Glutamatergic neuron (in vitro differentiated cells): ENCODE data around the gene FNDC3B. TPM values are rescaled to one million over a fixed set of nuclear protein-coding genes. Genes with fewer than 3 reads are reported as not detected.

Experiments used
- DNase-seq: peaks from one replicate; pipeline ENCODE4 v3.0.0; 2022
- H3K27ac Mint-ChIP-seq: one replicate; pipeline ENCODE4 v1.8.0; 2020; ENCODE audit warnings: mild to moderate bottlenecking, mixed read lengths, inconsistent platforms; ENCODE audit not compliant: unreplicated experiment
- H3K27me3 Mint-ChIP-seq: one replicate; pipeline ENCODE4 v1.8.0; 2020; ENCODE audit warnings: mild to moderate bottlenecking, moderate library complexity, mixed read lengths, inconsistent platforms; ENCODE audit not compliant: unreplicated experiment
- H3K36me3 Mint-ChIP-seq: one replicate; pipeline ENCODE4 v1.8.0; 2020; ENCODE audit warnings: mild to moderate bottlenecking, mixed read lengths, inconsistent platforms; ENCODE audit not compliant: unreplicated experiment
- H3K4me1 Mint-ChIP-seq: one replicate; pipeline ENCODE4 v1.8.0; 2020; ENCODE audit warnings: mild to moderate bottlenecking, low read depth, mixed read lengths, inconsistent platforms; ENCODE audit not compliant: unreplicated experiment
- H3K4me3 Mint-ChIP-seq: one replicate; pipeline ENCODE4 v1.8.0; 2020; ENCODE audit warnings: mild to moderate bottlenecking, mixed read lengths, inconsistent platforms; ENCODE audit not compliant: unreplicated experiment
- H3K9me3 Mint-ChIP-seq: one replicate; pipeline ENCODE4 v1.8.0; 2020; ENCODE audit warnings: mild to moderate bottlenecking, moderate library complexity, mixed read lengths, inconsistent platforms; ENCODE audit not compliant: unreplicated experiment
- total RNA-seq: library from RNA; stranded (reverse); fragmentation: NEBNext Ultra II Directional; extraction: Animal tissue kit (Norgen Biotek cat#: 25700); gene quantifications from one replicate; pipeline ENCODE4 v1.2.1, GENCODE V29; 2021; ENCODE audit not compliant: unreplicated experiment
- TF ChIP-seq, protein P1 (sequence below): fragments of 200-600 bp; sonication (generic); IDR thresholded peaks from one replicate; pipeline ENCODE4 v1.5.0; 2021; ENCODE audit not compliant: partially characterized antibody, unreplicated experiment

Gene FNDC3B
- total RNA-seq, 1 donor from 2014 or later: 11.7 TPM

DNA sequence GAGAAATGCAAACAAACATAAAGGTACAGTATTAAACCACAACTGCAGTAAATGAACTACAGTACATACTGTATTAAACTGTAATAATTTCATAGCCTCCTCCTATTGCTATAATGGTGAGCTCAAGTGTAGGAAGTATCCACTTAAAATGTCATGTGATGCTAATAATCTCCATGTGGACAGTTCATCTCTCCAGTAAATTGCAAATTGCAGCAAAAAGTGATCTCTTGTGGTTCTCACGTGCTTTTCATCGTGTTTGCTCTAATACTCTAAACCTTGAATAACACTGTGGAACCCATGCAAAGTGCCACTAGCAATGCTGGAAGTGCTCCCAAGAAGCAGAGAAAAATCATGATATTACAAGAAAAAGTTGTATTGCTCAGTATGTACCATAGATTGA lies 9.2 kb upstream of the FNDC3B start:
- no peak for DNase-seq
- H3K27ac Mint-ChIP-seq: no peak overlapping the region

GRCh38 chr3:172031996-172032395 lies 7.4 kb upstream of the FNDC3B start:
- no peaks in the 10 kb centered on the region for H3K36me3 Mint-ChIP-seq
- no peaks in the 10 kb centered on the region for H3K4me1 Mint-ChIP-seq
- DNase-seq: no peak
- H3K4me3 Mint-ChIP-seq: no peak overlapping the region
- no peak overlapping the region for H3K27ac Mint-ChIP-seq
- TF ChIP-seq, protein P1, sequence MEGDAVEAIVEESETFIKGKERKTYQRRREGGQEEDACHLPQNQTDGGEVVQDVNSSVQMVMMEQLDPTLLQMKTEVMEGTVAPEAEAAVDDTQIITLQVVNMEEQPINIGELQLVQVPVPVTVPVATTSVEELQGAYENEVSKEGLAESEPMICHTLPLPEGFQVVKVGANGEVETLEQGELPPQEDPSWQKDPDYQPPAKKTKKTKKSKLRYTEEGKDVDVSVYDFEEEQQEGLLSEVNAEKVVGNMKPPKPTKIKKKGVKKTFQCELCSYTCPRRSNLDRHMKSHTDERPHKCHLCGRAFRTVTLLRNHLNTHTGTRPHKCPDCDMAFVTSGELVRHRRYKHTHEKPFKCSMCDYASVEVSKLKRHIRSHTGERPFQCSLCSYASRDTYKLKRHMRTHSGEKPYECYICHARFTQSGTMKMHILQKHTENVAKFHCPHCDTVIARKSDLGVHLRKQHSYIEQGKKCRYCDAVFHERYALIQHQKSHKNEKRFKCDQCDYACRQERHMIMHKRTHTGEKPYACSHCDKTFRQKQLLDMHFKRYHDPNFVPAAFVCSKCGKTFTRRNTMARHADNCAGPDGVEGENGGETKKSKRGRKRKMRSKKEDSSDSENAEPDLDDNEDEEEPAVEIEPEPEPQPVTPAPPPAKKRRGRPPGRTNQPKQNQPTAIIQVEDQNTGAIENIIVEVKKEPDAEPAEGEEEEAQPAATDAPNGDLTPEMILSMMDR: no peak
- peaks cover 1% of the 10 kb centered on the region for H3K9me3 Mint-ChIP-seq
- peaks cover 2% of the 10 kb centered on the region for H3K27me3 Mint-ChIP-seq

More for the DNA sequence above, 9.2 kb upstream of the FNDC3B start:
- Mint-ChIP-seq H3K27me3 (peaks cover 2% of the 10 kb centered on the region), H3K9me3 (peaks cover 1% of the 10 kb centered on the region), H3K36me3 (no peaks in the 10 kb centered on the region), H3K4me3 (no peak overlapping the region), H3K4me1 (no peaks in the 10 kb centered on the region)
- TF ChIP-seq, protein P1: no peak

- Mint-ChIP-seq H3K27ac (no peak overlapping the region), H3K4me1 (no peaks in the 10 kb centered on the region), H3K36me3 (no peaks in the 10 kb centered on the region), H3K27me3 (peaks cover 2% of the 10 kb centered on the region), H3K9me3 (peaks cover 1% of the 10 kb centered on the region), H3K4me3 (no peak overlapping the region)
- TF ChIP-seq, protein P1: no peak
- DNase-seq: no peak
Observed at GRCh38 chr3:172033396-172033795, 6.0 kb upstream of the FNDC3B start.

DNA sequence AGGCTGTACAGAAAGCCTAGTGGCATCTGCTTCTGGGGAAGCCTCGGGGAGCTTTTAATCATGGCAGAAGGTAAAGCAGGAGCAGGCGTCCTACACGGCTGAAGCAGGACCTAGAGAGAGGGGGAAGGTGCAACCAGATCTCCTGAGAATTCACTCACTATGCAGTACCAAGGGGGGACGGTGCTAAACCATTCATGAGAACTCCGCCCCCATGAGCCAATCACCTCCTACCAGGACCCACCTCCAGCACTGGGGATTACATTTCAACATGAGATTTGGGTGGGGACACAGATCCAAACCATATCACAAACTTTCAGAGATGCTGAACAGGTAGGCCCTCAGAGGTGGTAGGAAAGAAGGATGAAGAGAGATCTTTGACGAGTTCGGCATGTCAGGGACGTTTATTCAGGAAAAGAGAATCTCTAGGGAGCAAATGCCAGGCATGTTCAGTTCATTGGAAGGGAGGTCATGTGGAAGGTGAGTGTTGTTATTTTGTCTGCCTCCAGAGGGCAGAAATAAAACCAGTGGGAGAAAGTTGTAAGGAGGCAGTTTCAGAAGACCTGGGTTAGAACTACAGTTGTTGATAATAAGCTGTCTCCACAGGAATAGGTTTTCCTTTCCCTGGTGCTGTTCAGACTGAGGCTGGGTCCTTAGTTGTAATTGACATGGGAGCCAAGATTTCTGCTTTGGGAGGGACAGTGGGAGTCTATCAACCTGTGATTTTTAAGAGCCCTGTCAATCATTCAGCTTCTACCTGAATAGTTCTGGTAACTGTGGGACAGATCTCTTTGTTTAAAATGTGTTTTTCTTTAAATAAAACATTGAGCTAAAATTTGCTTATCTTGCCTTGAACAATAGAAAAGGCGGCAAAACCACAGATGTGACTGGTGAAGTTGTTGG lies 4.3 kb upstream of the FNDC3B start:
- peaks cover 4% of the 10 kb centered on the region for H3K27me3 Mint-ChIP-seq
- no peaks in the 10 kb centered on the region for H3K36me3 Mint-ChIP-seq
- DNase-seq: no peak
- H3K27ac Mint-ChIP-seq: no peak overlapping the region
- H3K9me3 Mint-ChIP-seq: peaks cover 7% of the 10 kb centered on the region
- no peak overlapping the region for H3K4me3 Mint-ChIP-seq
- no peaks in the 10 kb centered on the region for H3K4me1 Mint-ChIP-seq
- TF ChIP-seq, protein P1: no peak

GRCh38 chr3:172036541-172037215 lies 2.7 kb upstream of the FNDC3B start:
- Mint-ChIP-seq H3K27ac (no peak overlapping the region), H3K27me3 (peaks cover 4% of the 10 kb centered on the region), H3K9me3 (peaks cover 7% of the 10 kb centered on the region), H3K4me1 (no peaks in the 10 kb centered on the region), H3K4me3 (no peak overlapping the region), H3K36me3 (no peaks in the 10 kb centered on the region)
- TF ChIP-seq, protein P1: no peak
- DNase-seq: no peak
